Pancreas (tissue), 10 donors: ENCODE data around the gene EEF1G. TPM values are rescaled to one million over a fixed set of nuclear protein-coding genes. Genes with fewer than 3 reads are reported as not detected.

Source experiments
- ATAC-seq, 4 donors: fragments of 200-7000 bp; cut with Tn5 transposase; one replicate each; pipeline versions ENCODE4 v1.8.0 to v1.9.1; 2020; ENCODE audit warnings: mild to moderate bottlenecking in 4 of 4, moderate library complexity in 4 of 4
- DNase-seq, 6 donors: peaks; one replicate each; pipeline ENCODE4 v3.0.0-alpha.2; 2020
- FAIRE-seq: peaks from 2 replicates; lab custom pipeline; 2012; peaks lifted over from hg19 to GRCh38; lab: Jason Lieb, UNC
- H3K27ac ChIP-seq, 4 donors: fragments of 200-600 bp; sonication (generic); 1 replicate in 3 of 4; 2 replicates in 1 of 4; pipeline versions ENCODE4 v1.5.0 to v1.8.0; 2020
- H3K27me3 ChIP-seq, 4 donors: fragments of 200-600 bp; one replicate each; pipeline ENCODE4 v1.8.0; 2021
- H3K36me3 ChIP-seq, 3 donors: fragments of 200-600 bp; sonication (generic) in 1 of 3; one replicate each; pipeline versions ENCODE4 v1.5.0 to v1.8.0; 2020 to 2021
- H3K4me1 ChIP-seq, 3 donors: fragments of 200-600 bp; one replicate each; pipeline ENCODE4 v1.8.0; 2021
- H3K4me3 ChIP-seq, 4 donors: fragments of 200-600 bp; sonication (generic) in 2 of 4; one replicate each; pipeline versions ENCODE4 v1.5.0 to v1.8.0; 2020 to 2021
- H3K9me3 ChIP-seq, 4 donors: fragments of 200-600 bp; one replicate each; pipeline ENCODE4 v1.8.0; 2021
- WGBS, 2 donors: extraction: QIAGEN DNeasy Blood & Tissue Kit; methylation state at CpG; one replicate each; pipeline ENCODE4 v1.1.7; 2013; 5-methylcytosine and 5-hydroxymethylcytosine counted together
- intact Hi-C, 3 donors: fragments of 100-400 bp; cut with DNase I; formaldehyde crosslinking; loops; one replicate each; pipeline versions ENCODE4 v1.11.1 to v1.14.2; 2022
- polyA plus RNA-seq, 2 donors: library from polyadenylated mRNA; stranded (reverse); fragments of 200-250 nt; gene quantifications; one replicate each; pipeline ENCODE4 v1.2.3, GENCODE V29; 2013
- total RNA-seq, 6 donors: library from RNA; stranded (reverse); fragmentation: NEBNext Ultra II Directional in 4 of 6; extraction: Animal tissue kit (Norgen Biotek cat#: 25700) in 4 of 6; gene quantifications; one replicate each; pipeline versions ENCODE4 v1.2.1 to v1.2.4, GENCODE V29; 2021 to 2023
- TF ChIP-seq, protein P1 (sequence below), 4 donors: fragments of 200-600 bp; sonication (generic) in 3 of 4; IDR thresholded peaks; one replicate each; pipeline versions ENCODE4 v1.5.0 to v1.8.0; 2021; ENCODE audit warnings: antibody characterized with exemption in 4 of 4
- donor health status: healthy with polysubstance abuse.
- donor health status: DM: no; HTN: no; CAD: no; lungs with moderate emphysema.
- donor health status: DM: no; HTN: no; CAD: no.
- donor health status: control.
- donor health status: control.
- donor health status: Bipolar disorder and iron deficiency.
- donor health status: DM: yes; HTN: yes; CAD: no.
- donor health status: DM: no; HTN: no; CAD: no.
- donor health status: DM: no; HTN: no; CAD: no.
- donor health status: DM: yes; HTN: yes; CAD: no.

Gene EEF1G
- total and polyA plus RNA-seq, 8 donors, result 630 to 1,171 (median 915) TPM

DNA sequence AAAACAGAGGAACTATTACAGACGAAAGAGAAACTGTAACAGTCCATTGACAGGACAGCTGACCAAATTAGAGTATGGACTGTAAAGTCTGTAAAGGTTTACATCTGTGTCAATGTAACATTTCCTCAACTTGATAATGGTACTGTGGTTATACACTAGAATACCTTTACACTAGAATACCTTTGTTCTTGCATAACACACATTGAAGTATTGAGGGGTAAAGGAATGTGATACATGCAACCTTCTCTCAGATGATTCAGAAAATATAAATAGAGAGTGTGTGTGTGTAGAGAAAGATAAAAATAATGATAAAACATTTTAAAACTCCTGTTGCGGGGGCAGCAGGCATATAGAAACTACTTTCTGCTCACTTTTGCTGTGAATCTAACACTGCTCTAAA is 5.6 kb upstream of the EEF1G start:
- FAIRE-seq, result no peak
- Histone ChIP-seq H3K27ac (no peak overlapping the region), H3K9me3 (no peaks in the 10 kb centered on the region), H3K4me1 (peaks cover 0 to 5% (median 0%) of the 10 kb centered on the region in 3 donors), H3K4me3 (no peak overlapping the region), H3K36me3 (peaks cover 0 to 27% (median 9%) of the 10 kb centered on the region in 3 donors), H3K27me3 (no peaks in the 10 kb centered on the region)
- 89 to 93% methylated on average over 2 of the region's 2 CpGs for WGBS, 2 donors
- no peak for ATAC-seq
- intact Hi-C loops, result no loop called here
- DNase-seq, result no peak
- TF ChIP-seq, protein P1, sequence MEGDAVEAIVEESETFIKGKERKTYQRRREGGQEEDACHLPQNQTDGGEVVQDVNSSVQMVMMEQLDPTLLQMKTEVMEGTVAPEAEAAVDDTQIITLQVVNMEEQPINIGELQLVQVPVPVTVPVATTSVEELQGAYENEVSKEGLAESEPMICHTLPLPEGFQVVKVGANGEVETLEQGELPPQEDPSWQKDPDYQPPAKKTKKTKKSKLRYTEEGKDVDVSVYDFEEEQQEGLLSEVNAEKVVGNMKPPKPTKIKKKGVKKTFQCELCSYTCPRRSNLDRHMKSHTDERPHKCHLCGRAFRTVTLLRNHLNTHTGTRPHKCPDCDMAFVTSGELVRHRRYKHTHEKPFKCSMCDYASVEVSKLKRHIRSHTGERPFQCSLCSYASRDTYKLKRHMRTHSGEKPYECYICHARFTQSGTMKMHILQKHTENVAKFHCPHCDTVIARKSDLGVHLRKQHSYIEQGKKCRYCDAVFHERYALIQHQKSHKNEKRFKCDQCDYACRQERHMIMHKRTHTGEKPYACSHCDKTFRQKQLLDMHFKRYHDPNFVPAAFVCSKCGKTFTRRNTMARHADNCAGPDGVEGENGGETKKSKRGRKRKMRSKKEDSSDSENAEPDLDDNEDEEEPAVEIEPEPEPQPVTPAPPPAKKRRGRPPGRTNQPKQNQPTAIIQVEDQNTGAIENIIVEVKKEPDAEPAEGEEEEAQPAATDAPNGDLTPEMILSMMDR (IDR thresholded peaks at IDR 0.05), result no peak

DNA sequence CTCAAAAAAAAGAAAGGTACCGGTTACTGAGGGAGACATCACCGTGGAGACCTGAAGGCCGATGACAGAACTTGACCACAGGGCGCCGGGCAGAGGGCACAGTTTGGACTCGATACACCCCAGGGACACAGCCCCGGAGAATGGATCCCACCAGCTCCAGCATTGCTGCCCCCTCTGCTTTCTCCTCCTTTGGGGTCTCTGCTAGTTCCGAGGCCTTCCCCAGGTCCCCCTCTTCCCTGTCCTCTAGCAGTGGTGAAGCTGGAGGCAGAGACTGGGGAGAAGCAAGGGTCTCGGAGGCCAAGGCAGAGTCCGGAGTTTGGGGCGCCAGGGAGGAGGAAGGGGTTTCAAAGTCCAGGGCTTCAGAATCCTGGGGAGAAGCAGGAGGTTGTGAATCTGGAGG is 4.8 kb upstream of the EEF1G start:
- intact Hi-C loops, result no loop called here
- 96 to 97% methylated on average over 11 of the region's 11 CpGs for WGBS, 2 donors
- no peak overlapping the region for H3K4me3 ChIP-seq
- TF ChIP-seq, protein P1 (IDR thresholded peaks at IDR 0.05), result no peak
- no peaks in the 10 kb centered on the region for H3K27me3 ChIP-seq
- H3K9me3 ChIP-seq, result no peaks in the 10 kb centered on the region
- H3K27ac ChIP-seq, result no peak overlapping the region
- H3K4me1 ChIP-seq, result peaks cover 0 to 5% (median 0%) of the 10 kb centered on the region in 3 donors
- peaks cover 0 to 27% (median 9%) of the 10 kb centered on the region in 3 donors for H3K36me3 ChIP-seq
- ATAC-seq (no peak), DNase-seq (no peak), FAIRE-seq (no peak)

DNA sequence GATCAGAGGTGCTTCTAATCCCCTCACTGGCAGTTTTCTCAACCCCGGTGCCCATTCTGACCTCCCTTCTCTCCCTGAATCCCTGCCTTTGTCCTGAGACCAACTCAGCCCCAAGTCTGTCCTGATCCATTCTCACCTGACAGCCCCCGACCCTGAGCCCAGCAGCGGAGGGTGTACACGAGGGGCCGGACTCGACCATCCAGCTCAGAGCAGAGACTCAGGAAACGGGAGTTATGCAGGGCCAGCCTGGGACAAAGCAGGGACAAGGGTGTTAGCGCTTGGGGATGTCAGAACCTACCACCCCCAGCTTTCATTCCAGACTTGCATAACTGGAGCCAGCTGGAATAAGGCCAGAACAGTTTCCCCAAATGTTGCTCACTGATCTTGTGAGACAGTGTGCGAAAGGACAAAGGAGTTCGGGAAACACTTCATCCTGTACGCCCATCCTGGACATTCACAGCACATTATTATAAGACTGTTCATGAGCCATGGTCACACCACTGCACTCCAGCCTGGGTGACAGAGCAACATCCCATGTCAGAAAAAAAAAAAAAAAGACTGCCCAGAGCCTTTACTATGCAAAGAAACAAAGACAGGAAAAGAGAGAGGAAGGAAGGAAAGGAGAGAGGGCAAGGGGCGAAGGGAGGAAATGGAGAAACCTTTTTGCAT is 3.5 kb upstream of the EEF1G start:
- no peak for DNase-seq
- H3K36me3 ChIP-seq, result peaks cover 0 to 27% (median 9%) of the 10 kb centered on the region in 3 donors
- TF ChIP-seq, protein P1 (IDR thresholded peaks at IDR 0.05), result no peak
- no peaks in the 10 kb centered on the region for H3K9me3 ChIP-seq
- no peaks in the 10 kb centered on the region for H3K27me3 ChIP-seq
- H3K4me1 ChIP-seq, result peaks cover 5 to 10% (median 6%) of the 10 kb centered on the region in 3 donors
- intact Hi-C loops, result no loop called here
- no peak overlapping the region for H3K27ac ChIP-seq
- no peak for ATAC-seq
- no peak for FAIRE-seq
- 81% methylated on average over 12 of the region's 12 CpGs for WGBS, 2 donors
- H3K4me3 ChIP-seq, result no peak overlapping the region

DNA sequence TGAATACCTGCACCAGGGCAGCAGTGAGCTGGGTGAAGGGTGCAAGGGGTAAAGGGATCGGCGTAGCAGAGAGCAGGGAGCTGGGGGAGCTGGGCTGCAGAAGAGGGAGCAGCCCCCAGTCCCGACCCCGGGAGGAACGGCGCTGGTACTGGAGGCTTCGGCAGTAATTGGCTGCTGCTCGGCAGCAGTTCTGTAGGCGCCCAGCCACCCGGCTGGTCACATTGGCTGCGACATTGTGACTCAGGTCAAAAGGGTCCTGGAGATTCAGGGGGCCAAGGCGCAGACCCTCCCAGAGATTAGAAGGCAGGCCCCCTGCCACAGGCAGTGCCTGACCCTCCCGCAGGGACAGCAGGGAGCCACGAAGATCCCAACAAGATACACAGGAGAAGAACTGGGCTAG is 2.1 kb upstream of the EEF1G start:
- Histone ChIP-seq H3K9me3 (no peaks in the 10 kb centered on the region), H3K36me3 (peaks cover 0 to 31% (median 9%) of the 10 kb centered on the region in 3 donors), H3K27me3 (no peaks in the 10 kb centered on the region), H3K4me3 (no peak overlapping the region), H3K27ac (peak overlapping the region in 2 of 4 donors; percentile 93 to 98), H3K4me1 (peaks cover 6 to 13% (median 13%) of the 10 kb centered on the region in 3 donors)
- FAIRE-seq, result no peak
- intact Hi-C loops, result no loop called here
- TF ChIP-seq, protein P1 (IDR thresholded peaks at IDR 0.05), result no peak
- no peak for ATAC-seq
- DNase-seq, result peak in 1 of 6 donors; percentile 73
- 74 to 82% methylated on average over 14 of the region's 14 CpGs for WGBS, 2 donors

DNA sequence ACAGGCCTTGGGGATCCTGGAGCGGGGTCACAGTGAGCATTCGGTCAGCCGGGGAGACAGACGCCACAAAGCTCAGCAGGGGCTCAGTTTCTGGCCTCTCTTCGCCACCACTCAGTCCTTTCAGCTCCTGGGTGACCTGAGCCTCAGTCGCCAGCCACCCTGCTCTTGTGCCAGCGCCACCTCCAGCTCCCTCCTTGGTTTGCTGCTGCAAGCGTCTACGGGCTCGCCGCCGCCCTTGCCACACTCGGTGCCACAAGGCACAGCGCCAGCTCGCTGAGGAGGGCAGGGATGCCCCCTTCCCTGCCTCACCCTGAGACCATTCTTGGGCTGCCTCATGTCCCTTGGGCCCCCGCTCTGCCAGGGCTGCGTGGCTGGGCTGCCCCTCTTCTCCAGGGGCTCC is 1.5 kb upstream of the EEF1G start:
- peaks cover 6 to 13% (median 13%) of the 10 kb centered on the region in 3 donors for H3K4me1 ChIP-seq
- DNase-seq (peak in 4 of 6 donors; percentile 43 to 86 (median 76)), FAIRE-seq (no peak), ATAC-seq (peak in 3 of 4 donors; percentile 2 to 14 (median 4))
- TF ChIP-seq, protein P1 (IDR thresholded peaks at IDR 0.05), result no peak
- no peaks in the 10 kb centered on the region for H3K9me3 ChIP-seq
- H3K4me3 ChIP-seq, result peak overlapping the region; percentile 22 to 73 (median 56)
- intact Hi-C loops, result no loop called here
- no peaks in the 10 kb centered on the region for H3K27me3 ChIP-seq
- H3K27ac ChIP-seq, result peak overlapping the region in 3 of 4 donors; percentile 85 to 98 (median 93)
- WGBS, 2 donors, result 33 to 35% methylated on average over 17 of the region's 17 CpGs
- H3K36me3 ChIP-seq, result peaks cover 0 to 34% (median 9%) of the 10 kb centered on the region in 3 donors
